GM12878 (cell line): ENCODE measurements around the gene MALRD1. TPM values are rescaled to one million over a fixed set of nuclear protein-coding genes. Genes with fewer than 3 reads are reported as not detected.

Experiments
- ATAC-seq: fragments of 200-7000 bp; cut with Tn5 transposase; 3 replicates; pipeline ENCODE4 v1.9.1; 2020; ENCODE audit warnings: mild to moderate bottlenecking, moderate library complexity
- BruUV-seq: library from RNA; stranded (reverse); fragments of 400-500 nt; replicated peaks from 2 replicates; lab custom pipeline; 2021; lab: Mats Ljungman, UMichigan
- CTCF ChIA-PET: fragments of 300-600 bp; sonication (Branson Sonifier 250); formaldehyde crosslinking; extraction: SDS; loops from one replicate; lab custom pipeline; 2021; ENCODE audit warnings: inconsistent platforms; lab: Yijun Ruan, JAX
- POLR2A ChIA-PET: fragments of 350-600 bp; formaldehyde crosslinking; extraction: SDS; loops from one replicate; lab custom pipeline; 2021; ENCODE audit warnings: inconsistent platforms; lab: Charles Lee
- RAD21 ChIA-PET: fragments of 300-600 bp; sonication (Branson Sonifier 250); formaldehyde crosslinking; loops from one replicate; lab custom pipeline; 2023; ENCODE audit warnings: antibody characterized with exemption; ENCODE audit not compliant: unreplicated experiment; lab: Charles Lee
- SMC1A ChIA-PET: fragments of 300-600 bp; sonication (Branson Sonifier 250); formaldehyde crosslinking; loops from one replicate; lab custom pipeline; 2023; ENCODE audit not compliant: unreplicated experiment, uncharacterized antibody; lab: Charles Lee
- DNase-seq: peaks from one replicate; pipeline ENCODE4 v3.0.0-alpha.2; 2011; ENCODE audit warnings: low read depth, low spot score
- FAIRE-seq: peaks from 3 replicates; lab custom pipeline; 2011; peaks lifted over from hg19 to GRCh38; lab: Jason Lieb, UNC
- H2AFZ ChIP-seq: 2 replicates; pipeline ENCODE4 v1.6.0; 2011; ENCODE audit warnings: low read depth, low read length, control low read depth; ENCODE audit not compliant: control insufficient read depth
- H3K27ac ChIP-seq: 2 replicates; pipeline ENCODE4 v1.5.1; 2011; ENCODE audit warnings: control low read depth; ENCODE audit not compliant: control insufficient read depth, insufficient read depth
- H3K27me3 ChIP-seq, 2 experiments: replicated peaks in 1 of 2; 2 replicates each; pipeline versions ENCODE4 v1.6.0 to v1.6.1; 2011; ENCODE audit warnings: low read length in 1 of 2; ENCODE audit not compliant: control insufficient read depth in 2 of 2, insufficient read depth in 2 of 2
- H3K36me3 ChIP-seq, 2 experiments: 2 replicates each; pipeline ENCODE4 v1.5.1; 2011; ENCODE audit warnings: low read length in 1 of 2; ENCODE audit not compliant: control insufficient read depth in 2 of 2, insufficient read depth in 2 of 2
- H3K4me1 ChIP-seq: 2 replicates; pipeline ENCODE4 v1.6.1; 2011; ENCODE audit warnings: mild to moderate bottlenecking, low read length, moderate library complexity, mixed read lengths; ENCODE audit not compliant: control insufficient read depth, insufficient read depth
- H3K4me2 ChIP-seq: 2 replicates; pipeline ENCODE4 v1.6.0; 2011; ENCODE audit warnings: control low read depth; ENCODE audit not compliant: control insufficient read depth, insufficient read depth
- H3K4me3 ChIP-seq: fragments of 200-600 bp; sonication (generic); 2 replicates; pipeline ENCODE4 v1.5.1; 2016
- H3K79me2 ChIP-seq: 2 replicates; pipeline ENCODE4 v1.6.0; 2011; ENCODE audit warnings: low read length; ENCODE audit not compliant: control insufficient read depth, insufficient read depth
- H3K9ac ChIP-seq: 2 replicates; pipeline ENCODE4 v1.8.0; 2011; ENCODE audit warnings: low read length, control low read depth, mixed read lengths; ENCODE audit not compliant: control insufficient read depth, insufficient read depth
- H3K9me3 ChIP-seq: replicated peaks from 3 replicates; pipeline ENCODE4 v1.5.1; 2011; ENCODE audit warnings: mild to moderate bottlenecking, low read length; ENCODE audit not compliant: control insufficient read depth, insufficient read depth
- H4K20me1 ChIP-seq: 2 replicates; pipeline ENCODE4 v1.6.0; 2011; ENCODE audit not compliant: control insufficient read depth, insufficient read depth
- BHLHE40 ChIP-seq, 2 experiments: fragments of 450-650 bp in 1 of 2; IDR thresholded peaks; 2 replicates each; pipeline ENCODE4 v1.6.1; 2011 to 2017; ENCODE audit warnings: low read depth in 2 of 2, borderline replicate concordance in 1 of 2, improper control_type of control experiment in 1 of 2, low read length in 1 of 2, mild to moderate bottlenecking in 1 of 2
- CEBPB ChIP-seq, 2 experiments: fragments of 150-350 bp in 1 of 2; IDR thresholded peaks; 2 replicates each; pipeline ENCODE4 v1.6.1; 2012 to 2014; ENCODE audit warnings: low read depth in 2 of 2, low read length in 2 of 2, borderline replicate concordance in 1 of 2, inconsistent platforms in 1 of 2
- CHD4 ChIP-seq: fragments of 200-600 bp; sonication (generic); IDR thresholded peaks from 2 replicates; pipeline ENCODE4 v1.6.1; 2016; ENCODE audit warnings: mild to moderate bottlenecking
- ELK1 ChIP-seq: IDR thresholded peaks from 2 replicates; pipeline ENCODE4 v1.6.1; 2012; ENCODE audit warnings: low read depth, low read length, improper control_type of control experiment
- HDAC2 ChIP-seq: fragments of 200-600 bp; sonication (generic); IDR thresholded peaks from 2 replicates; pipeline ENCODE4 v1.6.1; 2017
- MXI1 ChIP-seq: fragments of 150-350 bp; IDR thresholded peaks from 2 replicates; pipeline ENCODE4 v1.6.1; 2011; ENCODE audit warnings: low read depth, mild to moderate bottlenecking, inconsistent platforms, low read length, improper control_type of control experiment
- NKRF ChIP-seq: fragments of 450-650 bp; conservative IDR thresholded peaks from 2 replicates; pipeline ENCODE4 v1.6.1; 2017; ENCODE audit warnings: mild to moderate bottlenecking, moderate library complexity
- PRDM15 ChIP-seq: fragments of 450-650 bp; formaldehyde crosslinking; IDR thresholded peaks from 2 replicates; pipeline ENCODE4 v1.4.0; 2020; ENCODE audit warnings: mild to moderate bottlenecking, moderate library complexity
- RBBP5 ChIP-seq: fragments of 200-600 bp; sonication (generic); conservative IDR thresholded peaks from 2 replicates; pipeline ENCODE4 v1.6.1; 2016
- RUNX3 ChIP-seq: IDR thresholded peaks from 2 replicates; pipeline ENCODE4 v1.6.1; 2012; ENCODE audit warnings: low read length, inconsistent platforms
- SP1 ChIP-seq: IDR thresholded peaks from one replicate; pipeline ENCODE4 v1.6.1; 2011; ENCODE audit warnings: low read depth, low read length
- SUPT20H ChIP-seq: IDR thresholded peaks from 2 replicates; pipeline ENCODE4 v1.6.1; 2011; ENCODE audit warnings: low read depth, mild to moderate bottlenecking, low read length, moderate library complexity, borderline replicate concordance; ENCODE audit not compliant: control insufficient read depth
- ZBTB40 ChIP-seq: fragments of 450-650 bp; IDR thresholded peaks from 2 replicates; pipeline ENCODE4 v1.6.1; 2016; ENCODE audit warnings: mild to moderate bottlenecking, moderate library complexity, borderline replicate concordance
- WGBS: methylation state at CpG from one replicate; pipeline ENCODE4 v1.1.6; 2016; ENCODE audit warnings: low lambda C conversion rate; ENCODE audit not compliant: insufficient replicate concordance, insufficient coverage; ENCODE audit errors: missing lambda C conversion rate; 5-methylcytosine and 5-hydroxymethylcytosine counted together
- in situ Hi-C: fragments of 300-500 bp; cut with MboI; formaldehyde crosslinking; loops from 9 replicates; pipeline ENCODE4 v1.14.3; 2018; ENCODE audit warnings: mixed read lengths
- intact Hi-C: fragments of 100-400 bp; cut with micrococcal nuclease; formaldehyde crosslinking; loops from one replicate; pipeline ENCODE4 v1.14.2; 2022; ENCODE audit not compliant: unreplicated experiment
- polyA plus RNA-seq, 11 experiments: library from polyadenylated mRNA; depleted of rRNA in 4 of 11; unstranded in 6 of 11; stranded (reverse) in 5 of 11; fragments of >200 nt; fragmentation: Nextera tagmentation in 4 of 11; fragmentation: Illumina TruSeq in 1 of 11; extraction: Ambion mirVana in 4 of 11; extraction: Trizol in 1 of 11; gene quantifications; 1 replicate in 1 of 11; 2 replicates in 10 of 11; pipeline versions ENCODE4 v1.2.1 to v1.2.3, GENCODE V29; 2011 to 2016; ENCODE audit warnings: inconsistent platforms in 2 of 11, missing spikeins in 2 of 11, low read depth in 1 of 11
- total RNA-seq, 4 experiments: library from RNA; depleted of rRNA in 3 of 4; stranded (reverse); fragments of >200 nt in 3 of 4; fragmentation: Illumina TruSeq in 1 of 4; extraction: Trizol in 1 of 4; gene quantifications; 2 replicates each; pipeline versions ENCODE4 v1.2.1 to v1.2.3, GENCODE V29; 2013 to 2021

Gene MALRD1
- total and polyA plus RNA-seq, 10 of the 15 experiments (the other 5 are each of a cell fraction or from before 2014, with no cell fraction given): 0.12 to 6.6 (median 0.26) TPM; not detected in 2

GRCh38 chr10:19658622-19659233 is 610.1 kb downstream of the MALRD1 start:
- no peak overlapping the region for H3K4me2 ChIP-seq
- no peaks in the 10 kb centered on the region for H3K27me3 ChIP-seq
- no peak overlapping the region for H3K27ac ChIP-seq
- WGBS: 34% methylated on average over 5 of the region's 5 CpGs
- no peak overlapping the region for H3K9ac ChIP-seq
- RAD21 ChIA-PET: no interaction called here
- SMC1A ChIA-PET: no interaction called here
- in situ Hi-C loops (no loop called here), intact Hi-C loops (no loop called here)
- no peaks in the 10 kb centered on the region for H3K4me1 ChIP-seq
- no peaks in the 10 kb centered on the region for H3K9me3 ChIP-seq
- DNase-seq: no peak
- no peak overlapping the region for H2AFZ ChIP-seq
- no peaks in the 10 kb centered on the region for H3K79me2 ChIP-seq
- no peak for FAIRE-seq
- no peak overlapping the region for H3K4me3 ChIP-seq
- H4K20me1 ChIP-seq: no peaks in the 10 kb centered on the region
- CTCF ChIA-PET: no interaction called here
- POLR2A ChIA-PET: no interaction called here
- BruUV-seq: no TSS peak
- no peak for ATAC-seq
- no peaks in the 10 kb centered on the region for H3K36me3 ChIP-seq
- TF ChIP-seq ZBTB40 (no peak), PRDM15 (CRISPR knock-in tag) (no peak), CHD4 (no peak), RUNX3 (no peak), SUPT20H (no peak), SP1 (no peak), HDAC2 (no peak), BHLHE40 (IDR thresholded peaks at IDR 0.05; ENCODE audit: borderline replicate concordance in 1 of 2, low read depth in 2 of 2, low read length in 1 of 2) (no peak), ELK1 (no peak), CEBPB (IDR thresholded peaks at IDR 0.05; ENCODE audit: borderline replicate concordance in 1 of 2, low read depth in 2 of 2, low read length in 2 of 2) (no peak), MXI1 (no peak), RBBP5 (no peak), NKRF (no peak)
